ENCODE results near the gene KIRREL1.

The KIRREL1 gene

GRCh38 chr1:157966031-157966537 is 27.4 kb upstream of the KIRREL1 start:
- Mint-ChIP-seq H3K9me3 (no peaks in the 10 kb centered on the region), H3K36me3 (no peaks in the 10 kb centered on the region), H3K27me3 (peaks cover 4% of the 10 kb centered on the region), H3K27ac (no peak overlapping the region), H3K4me1 (no peaks in the 10 kb centered on the region), H3K4me3 (no peak overlapping the region)

DNA sequence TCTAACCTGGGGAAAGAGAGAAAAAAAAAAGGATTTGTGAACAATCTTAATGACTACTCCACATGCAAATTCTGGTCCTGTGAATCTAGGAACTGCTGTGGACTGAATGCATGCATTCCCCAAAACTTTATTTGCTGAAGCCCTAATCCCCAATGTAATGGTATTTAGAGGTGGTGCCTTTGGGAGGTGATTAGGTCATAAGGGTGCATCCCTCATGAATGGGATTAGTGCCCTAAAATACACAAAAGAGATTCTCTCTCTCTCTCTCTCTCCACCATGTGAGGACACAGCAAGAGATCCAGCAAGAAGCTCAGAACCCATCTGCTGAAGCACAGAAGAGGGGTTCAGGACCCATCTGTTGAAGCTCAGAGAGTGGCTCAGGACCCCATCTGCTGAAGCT is 26.2 kb upstream of the KIRREL1 start:
- no peaks in the 10 kb centered on the region for H3K4me1 Mint-ChIP-seq
- H3K9me3 Mint-ChIP-seq, result peaks cover 3% of the 10 kb centered on the region
- no peak overlapping the region for H3K4me3 Mint-ChIP-seq
- no peaks in the 10 kb centered on the region for H3K36me3 Mint-ChIP-seq
- H3K27ac Mint-ChIP-seq, result no peak overlapping the region
- peaks cover 2% of the 10 kb centered on the region for H3K27me3 Mint-ChIP-seq

GRCh38 chr1:157968508-157968907 is 24.9 kb upstream of the KIRREL1 start:
- peaks cover 6% of the 10 kb centered on the region for H3K9me3 Mint-ChIP-seq
- no peak overlapping the region for H3K4me3 Mint-ChIP-seq
- no peak overlapping the region for H3K27ac Mint-ChIP-seq
- no peaks in the 10 kb centered on the region for H3K27me3 Mint-ChIP-seq
- H3K36me3 Mint-ChIP-seq, result no peaks in the 10 kb centered on the region
- H3K4me1 Mint-ChIP-seq, result no peaks in the 10 kb centered on the region

GRCh38 chr1:157968946-157969345 is 24.5 kb upstream of the KIRREL1 start:
- H3K4me3 Mint-ChIP-seq, result no peak overlapping the region
- H3K36me3 Mint-ChIP-seq, result no peaks in the 10 kb centered on the region
- no peak overlapping the region for H3K27ac Mint-ChIP-seq
- H3K4me1 Mint-ChIP-seq, result no peaks in the 10 kb centered on the region
- H3K27me3 Mint-ChIP-seq, result no peaks in the 10 kb centered on the region
- peaks cover 6% of the 10 kb centered on the region for H3K9me3 Mint-ChIP-seq

- H3K9me3 Mint-ChIP-seq, result peaks cover 6% of the 10 kb centered on the region
- H3K27me3 Mint-ChIP-seq, result no peaks in the 10 kb centered on the region
- H3K4me1 Mint-ChIP-seq, result no peaks in the 10 kb centered on the region
Observed at GRCh38 chr1:157969697-157970485, 23.6 kb upstream of the KIRREL1 start.

GRCh38 chr1:157971769-157972168 is 21.7 kb upstream of the KIRREL1 start:
- Mint-ChIP-seq H3K4me1 (no peaks in the 10 kb centered on the region), H3K36me3 (no peaks in the 10 kb centered on the region), H3K9me3 (peaks cover 6% of the 10 kb centered on the region), H3K4me3 (no peak overlapping the region), H3K27me3 (peaks cover 5% of the 10 kb centered on the region), H3K27ac (no peak overlapping the region)

More at GRCh38 chr1:157969697-157970485, 23.6 kb upstream of the KIRREL1 start:
- no peaks in the 10 kb centered on the region for H3K36me3 Mint-ChIP-seq
- H3K27ac Mint-ChIP-seq, result no peak overlapping the region
- H3K4me3 Mint-ChIP-seq, result no peak overlapping the region

GRCh38 chr1:157975228-157975950 is 18.1 kb upstream of the KIRREL1 start:
- Mint-ChIP-seq H3K4me3 (no peak overlapping the region), H3K27me3 (peaks cover 12% of the 10 kb centered on the region), H3K27ac (no peak overlapping the region), H3K36me3 (no peaks in the 10 kb centered on the region), H3K4me1 (no peaks in the 10 kb centered on the region), H3K9me3 (peaks cover 6% of the 10 kb centered on the region)

DNA sequence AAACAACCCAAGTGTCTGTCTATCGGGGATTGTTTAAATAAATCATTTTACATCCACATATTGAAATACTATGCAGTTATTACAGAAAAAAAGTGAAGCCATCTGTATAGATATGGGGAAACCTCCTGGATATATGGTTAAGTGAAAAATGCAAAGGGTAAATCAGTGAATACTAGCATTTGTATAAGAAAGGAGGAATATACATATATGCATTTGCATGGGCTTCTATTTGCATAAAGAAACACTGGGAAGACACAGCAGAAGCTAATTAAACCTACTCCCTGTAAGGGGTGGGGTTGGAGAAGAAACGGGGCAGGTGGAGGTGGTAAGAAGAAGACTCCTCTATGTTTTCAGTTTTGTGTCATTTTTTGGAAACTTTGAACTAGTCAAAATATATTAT is 16.6 kb upstream of the KIRREL1 start:
- Mint-ChIP-seq H3K27me3 (peaks cover 14% of the 10 kb centered on the region), H3K4me1 (no peaks in the 10 kb centered on the region), H3K9me3 (peaks cover 6% of the 10 kb centered on the region), H3K36me3 (no peaks in the 10 kb centered on the region), H3K27ac (no peak overlapping the region), H3K4me3 (no peak overlapping the region)

GRCh38 chr1:157978586-157979403 is 14.7 kb upstream of the KIRREL1 start:
- no peaks in the 10 kb centered on the region for H3K4me1 Mint-ChIP-seq
- no peaks in the 10 kb centered on the region for H3K36me3 Mint-ChIP-seq
- peaks cover 14% of the 10 kb centered on the region for H3K27me3 Mint-ChIP-seq
- no peak overlapping the region for H3K27ac Mint-ChIP-seq
- H3K4me3 Mint-ChIP-seq, result no peak overlapping the region
- H3K9me3 Mint-ChIP-seq, result no peaks in the 10 kb centered on the region

- H3K36me3 Mint-ChIP-seq, result no peaks in the 10 kb centered on the region
- no peaks in the 10 kb centered on the region for H3K9me3 Mint-ChIP-seq
- no peak overlapping the region for H3K4me3 Mint-ChIP-seq
- H3K27me3 Mint-ChIP-seq, result peaks cover 7% of the 10 kb centered on the region
- no peaks in the 10 kb centered on the region for H3K4me1 Mint-ChIP-seq
- H3K27ac Mint-ChIP-seq, result no peak overlapping the region
Observed at GRCh38 chr1:157982136-157982535, 11.3 kb upstream of the KIRREL1 start.

DNA sequence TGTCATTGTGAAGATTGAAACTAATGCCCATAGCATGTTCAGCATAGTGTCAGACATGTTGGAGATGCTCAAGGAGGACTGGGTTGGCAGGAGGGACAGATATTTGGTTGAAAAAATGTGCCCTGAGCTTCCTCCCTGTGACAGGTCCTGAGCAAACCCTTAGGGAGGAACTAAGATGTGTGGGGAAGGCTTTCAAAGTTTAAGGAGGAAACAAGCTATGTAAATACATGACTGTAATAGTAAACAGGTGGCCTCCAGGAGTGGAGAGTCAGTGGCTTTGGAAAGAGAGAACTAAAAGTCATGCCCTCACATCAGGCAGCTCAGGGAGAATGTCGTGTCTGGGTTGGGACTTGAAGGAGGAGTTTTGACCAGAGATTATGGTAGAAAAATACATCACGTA is 9.7 kb upstream of the KIRREL1 start:
- Mint-ChIP-seq H3K27ac (no peak overlapping the region), H3K27me3 (peaks cover 6% of the 10 kb centered on the region), H3K9me3 (no peaks in the 10 kb centered on the region), H3K4me3 (no peak overlapping the region), H3K4me1 (no peaks in the 10 kb centered on the region), H3K36me3 (no peaks in the 10 kb centered on the region)

GRCh38 chr1:157984469-157984868 is 9.0 kb upstream of the KIRREL1 start:
- Mint-ChIP-seq H3K4me3 (no peak overlapping the region), H3K4me1 (no peaks in the 10 kb centered on the region)

DNA sequence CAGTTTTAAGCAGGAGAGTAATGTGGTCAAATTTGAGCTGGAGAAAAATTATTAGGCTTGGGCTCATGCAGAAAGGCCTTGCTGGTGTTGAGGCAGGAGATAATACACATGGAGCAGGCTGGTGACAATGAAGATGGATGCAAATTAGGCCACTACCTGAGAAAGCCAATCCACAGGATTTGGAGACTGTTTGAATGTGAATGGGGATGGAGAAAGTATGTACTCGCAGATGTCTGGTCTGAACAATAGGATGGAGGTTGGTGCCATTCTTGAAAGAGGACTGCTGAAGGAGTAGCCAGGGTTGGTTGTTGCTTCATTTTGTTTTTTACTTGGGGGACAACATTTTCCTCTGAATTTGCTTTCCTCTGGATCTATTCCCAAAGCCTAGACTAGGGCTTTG is 8.0 kb upstream of the KIRREL1 start:
- Mint-ChIP-seq H3K27ac (no peak overlapping the region), H3K36me3 (no peaks in the 10 kb centered on the region), H3K4me1 (no peaks in the 10 kb centered on the region), H3K27me3 (peaks cover 5% of the 10 kb centered on the region), H3K9me3 (no peaks in the 10 kb centered on the region), H3K4me3 (no peak overlapping the region)

More at GRCh38 chr1:157984469-157984868, 9.0 kb upstream of the KIRREL1 start:
- H3K27ac Mint-ChIP-seq, result no peak overlapping the region
- no peaks in the 10 kb centered on the region for H3K9me3 Mint-ChIP-seq
- peaks cover 4% of the 10 kb centered on the region for H3K27me3 Mint-ChIP-seq
- no peaks in the 10 kb centered on the region for H3K36me3 Mint-ChIP-seq

DNA sequence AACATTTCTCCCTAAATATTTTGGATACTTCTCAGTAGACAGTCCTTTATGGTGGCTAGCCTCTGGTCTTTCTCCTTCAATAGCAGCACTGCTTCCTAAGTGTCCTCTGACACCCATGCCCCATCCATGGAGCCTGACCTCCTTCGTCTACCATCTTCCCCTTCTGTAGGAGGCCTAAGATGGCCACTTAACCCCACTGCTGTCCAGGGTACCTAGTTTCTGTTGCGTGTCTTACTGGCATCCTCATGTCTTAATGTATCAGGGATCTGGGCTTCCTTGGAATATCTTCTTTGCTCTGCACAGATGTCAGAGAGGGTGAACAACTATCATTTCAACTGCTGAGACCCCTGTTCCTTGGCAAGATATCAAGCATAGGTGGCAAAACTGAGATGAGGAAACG is 5.4 kb upstream of the KIRREL1 start:
- Mint-ChIP-seq H3K9me3 (no peaks in the 10 kb centered on the region), H3K36me3 (no peaks in the 10 kb centered on the region), H3K4me1 (peaks cover 3% of the 10 kb centered on the region), H3K27me3 (peaks cover 17% of the 10 kb centered on the region), H3K27ac (no peak overlapping the region), H3K4me3 (no peak overlapping the region)

DNA sequence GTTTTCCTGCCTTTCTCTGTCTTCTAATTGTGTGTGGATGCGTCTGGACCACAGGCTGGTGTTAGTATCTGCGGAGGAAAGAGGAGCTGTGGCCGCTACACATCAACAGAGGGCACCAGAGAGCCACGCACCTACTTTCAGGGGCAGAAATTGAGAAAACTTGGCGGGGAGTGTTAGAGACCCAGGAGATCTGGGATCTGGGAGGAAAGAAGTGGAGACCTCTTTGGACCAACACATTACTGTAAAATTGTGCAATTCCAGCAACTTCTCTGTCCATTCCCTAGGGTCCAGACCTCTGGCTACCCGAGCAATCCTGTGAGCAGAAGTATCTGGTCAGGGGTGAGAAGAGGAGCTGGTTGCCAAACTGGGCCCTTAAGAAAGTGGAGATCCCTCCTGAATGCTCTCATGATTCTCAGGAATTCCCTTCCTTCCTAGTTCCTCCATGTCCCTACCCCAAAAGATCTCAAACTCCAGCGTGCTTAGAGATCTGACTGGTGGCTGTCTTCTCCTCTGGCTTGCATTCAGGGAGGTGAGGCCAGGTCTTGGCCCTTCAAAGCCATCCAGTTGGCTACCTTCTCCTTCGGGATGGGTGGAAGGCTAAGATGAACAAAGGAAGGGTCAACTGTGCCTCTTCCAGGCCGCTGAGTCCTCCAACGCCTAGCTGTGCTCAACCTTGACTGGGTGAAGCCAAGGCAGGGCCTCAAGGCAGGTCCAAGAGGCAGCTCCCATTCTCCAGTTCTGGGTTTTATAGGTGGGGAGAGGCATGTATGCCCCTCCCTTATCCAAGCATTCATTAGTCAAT is 1.2 kb upstream of the KIRREL1 start:
- peaks cover 23% of the 10 kb centered on the region for H3K27me3 Mint-ChIP-seq
- H3K4me3 Mint-ChIP-seq, result peak overlapping the region; percentile 3
- no peak overlapping the region for H3K27ac Mint-ChIP-seq
- H3K9me3 Mint-ChIP-seq, result no peaks in the 10 kb centered on the region
- H3K36me3 Mint-ChIP-seq, result no peaks in the 10 kb centered on the region
- peaks cover 11% of the 10 kb centered on the region for H3K4me1 Mint-ChIP-seq
